Measurements from ENCODE around the gene SCN4A.

The SCN4A gene

DNA sequence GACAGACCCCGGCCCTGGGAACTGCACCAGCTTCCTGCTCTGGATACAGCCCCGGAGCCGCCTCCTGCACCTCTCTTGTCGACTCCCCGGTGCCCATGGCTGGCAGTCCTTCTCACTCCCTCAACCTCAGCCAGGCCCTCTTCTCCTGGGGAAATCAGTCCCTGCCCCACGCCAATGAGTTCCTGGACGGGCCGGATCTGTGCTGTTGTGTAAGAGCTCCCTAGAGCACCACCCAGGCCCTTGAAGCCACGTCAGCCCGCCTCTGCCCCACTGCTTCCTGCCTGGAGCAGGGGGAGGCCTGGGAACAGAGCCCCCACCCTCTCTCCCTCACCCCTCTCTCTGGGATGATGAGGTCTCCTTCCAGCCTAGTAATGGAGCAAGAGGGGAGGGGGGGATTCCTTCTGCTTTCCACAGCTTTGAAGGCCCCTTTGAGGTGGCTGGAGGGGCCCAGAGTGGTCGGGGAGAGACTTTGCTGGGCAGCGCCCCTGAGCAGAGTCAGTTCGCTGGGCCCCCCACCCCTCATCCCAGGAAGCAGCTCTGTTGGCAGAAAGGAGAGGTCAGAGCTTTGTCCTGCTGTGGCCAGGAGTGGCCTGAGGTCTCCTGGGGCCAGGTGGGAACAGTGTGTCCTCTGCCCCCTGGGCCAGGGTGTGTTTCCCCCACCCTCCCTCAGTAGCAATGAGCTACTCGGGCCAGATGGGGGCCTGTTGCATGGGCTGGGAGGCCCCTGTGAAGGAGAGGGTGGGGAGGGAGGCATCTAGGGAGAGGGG, 29.2 kb upstream of the SCN4A start:
- FAIRE-seq: no peak

DNA sequence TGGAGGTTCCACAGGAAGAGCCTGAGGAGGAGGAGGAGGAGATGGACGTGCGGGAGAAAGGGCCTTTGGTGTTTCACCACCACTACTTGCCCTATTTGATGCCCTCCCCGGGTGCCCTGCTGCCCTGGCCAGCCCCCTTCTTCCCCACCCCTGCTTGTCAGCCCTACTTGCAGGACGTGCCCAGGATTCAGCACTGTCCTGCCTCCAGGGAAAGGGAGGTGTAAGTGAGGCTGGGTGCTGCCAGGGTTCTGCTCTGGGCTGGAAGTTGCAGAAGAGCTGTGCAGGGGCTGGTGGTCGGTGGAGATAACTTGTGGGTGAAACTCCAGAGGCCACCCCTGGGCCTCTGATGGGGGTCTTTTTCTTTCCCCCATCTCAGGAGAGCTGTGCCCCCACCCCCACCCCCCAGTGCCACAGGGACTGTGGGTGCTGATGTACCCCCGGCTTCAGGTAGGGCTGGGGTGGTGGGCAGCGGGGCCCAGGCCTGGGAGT, 28.4 kb upstream of the SCN4A start:
- no peak for FAIRE-seq

DNA sequence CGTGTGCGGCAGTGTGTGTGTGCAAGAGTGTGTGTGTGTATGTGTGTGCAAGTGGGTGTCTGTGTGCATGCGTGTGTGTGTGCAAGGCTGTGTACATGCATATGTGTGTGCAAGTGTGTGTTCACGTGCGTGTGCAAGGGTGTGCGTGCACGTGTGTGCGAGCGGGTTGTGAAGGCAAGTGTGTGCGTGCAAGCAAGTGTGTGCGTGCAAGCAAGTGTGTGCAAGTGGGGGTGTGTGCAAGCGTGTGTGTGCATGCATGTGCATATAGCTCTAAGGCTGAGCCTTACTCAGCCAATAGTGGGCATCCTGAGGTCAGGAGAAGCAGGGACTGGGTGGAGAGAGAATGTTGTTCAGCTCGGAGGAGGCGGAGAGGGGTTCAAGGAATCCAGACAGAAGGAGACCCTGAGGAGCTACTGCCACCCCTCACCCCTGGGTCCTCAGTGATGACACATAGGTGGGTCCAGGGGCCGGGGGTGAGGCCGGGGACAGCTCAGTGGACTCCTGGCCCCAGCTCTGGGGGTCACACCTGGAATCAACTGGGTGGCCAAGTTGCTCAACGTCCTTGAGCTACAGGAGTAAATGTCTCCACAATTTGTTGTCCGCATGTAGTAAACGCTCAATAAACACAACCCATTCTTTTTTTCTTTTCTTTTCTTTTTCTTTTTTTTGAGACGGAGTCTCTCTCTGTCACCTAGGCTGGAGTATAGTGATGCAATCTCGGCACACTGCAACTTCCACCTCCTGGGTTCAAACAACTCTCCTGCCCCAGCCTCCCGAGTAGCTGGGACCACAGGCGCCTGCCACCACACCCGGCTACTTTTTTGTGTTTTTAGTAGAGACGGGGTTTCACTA, 27.2 kb upstream of the SCN4A start:
- no peak for FAIRE-seq

DNA sequence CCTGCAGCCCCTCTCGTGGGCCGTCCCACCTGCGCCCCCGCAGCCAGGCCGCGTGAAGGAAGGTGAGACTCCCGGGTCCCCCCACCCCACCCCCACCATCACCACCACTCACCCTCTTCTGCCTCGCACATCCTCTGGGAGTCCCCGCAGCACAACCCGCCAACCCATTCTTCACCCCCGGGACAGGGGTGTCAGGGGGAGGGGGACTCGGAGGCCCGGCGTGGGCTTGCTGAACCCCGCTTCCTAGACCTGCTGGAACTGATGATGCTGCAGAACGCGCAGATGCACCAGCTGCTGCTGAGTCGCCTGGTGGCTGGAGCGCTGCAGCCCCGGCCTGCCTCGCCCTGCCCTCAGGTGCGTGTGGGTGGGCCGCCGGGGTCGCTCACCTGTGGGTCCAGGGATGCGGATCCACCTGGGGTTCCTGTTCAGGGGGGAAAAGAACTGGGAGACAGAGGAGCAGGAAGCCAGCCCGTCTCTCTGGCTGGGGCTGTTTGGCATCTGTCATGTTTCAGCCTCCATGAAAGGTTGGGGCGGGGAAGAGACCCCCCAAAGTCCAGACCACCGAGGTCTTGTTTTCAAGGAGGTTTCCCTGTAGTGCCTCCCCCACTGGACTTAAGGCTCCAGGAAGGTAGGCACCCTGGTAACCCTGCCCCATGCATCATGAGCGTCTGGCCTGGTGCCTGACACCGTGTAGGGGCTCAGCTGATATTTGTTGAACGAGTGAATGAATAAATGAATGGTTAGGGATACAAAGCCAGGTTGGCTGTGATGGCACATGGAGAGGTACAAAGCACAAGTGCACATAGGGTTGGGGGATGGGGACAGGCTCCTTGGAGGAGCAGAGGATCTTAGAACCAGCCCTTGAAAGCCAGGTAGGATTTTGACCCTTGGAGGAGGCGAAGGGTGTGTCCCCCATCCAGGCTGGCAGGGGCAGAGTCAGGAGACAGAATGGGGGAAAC, 26.3 kb upstream of the SCN4A start:
- no peak for FAIRE-seq

GRCh38 chr17:63998050-63998720, 25.5 kb upstream of the SCN4A start, which contains the start of gene PRR29:
TSS of gene PRR29 (plus strand) at chr17:63998351. CDS start at chr17:63998365, 14 bp downstream.
- FAIRE-seq: no peak

DNA sequence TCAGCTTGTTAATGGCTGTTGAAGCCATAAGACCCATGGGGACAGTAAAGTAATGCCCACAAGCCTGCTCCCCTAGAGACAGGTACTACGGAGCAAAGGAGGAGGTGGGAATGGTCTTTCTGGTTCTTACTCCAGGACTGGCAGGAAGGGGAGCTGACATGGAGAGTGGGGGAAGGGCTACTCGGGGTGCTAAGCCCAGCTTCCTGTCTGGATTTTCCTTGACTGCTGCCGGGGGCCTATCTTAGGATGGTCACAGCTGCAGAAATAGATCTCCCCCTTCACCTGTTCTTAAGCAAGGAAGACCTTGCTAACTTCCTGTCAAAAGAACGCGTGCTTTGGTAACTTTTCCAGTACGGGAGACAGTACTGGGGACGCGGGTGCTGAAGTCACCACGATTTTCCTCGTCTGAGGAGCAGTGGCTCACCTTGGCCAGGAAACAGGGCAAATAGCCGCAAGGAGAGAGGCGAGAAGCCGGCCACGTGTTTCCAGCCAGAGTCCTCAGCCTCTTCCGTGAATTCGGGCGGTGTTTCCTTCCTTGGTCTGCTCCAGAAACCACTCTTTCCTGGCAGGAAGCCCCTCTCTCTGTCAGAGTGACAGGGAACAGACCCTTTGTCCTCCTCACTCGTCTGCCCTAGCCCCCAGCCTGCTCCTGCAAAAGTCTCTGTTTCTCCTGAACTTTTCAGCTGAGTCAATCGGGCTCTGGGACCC, 24.8 kb upstream of the SCN4A start:
- no peak for FAIRE-seq

- FAIRE-seq: no peak
Observed at GRCh38 chr17:63996430-63997182, 23.9 kb upstream of the SCN4A start.

DNA sequence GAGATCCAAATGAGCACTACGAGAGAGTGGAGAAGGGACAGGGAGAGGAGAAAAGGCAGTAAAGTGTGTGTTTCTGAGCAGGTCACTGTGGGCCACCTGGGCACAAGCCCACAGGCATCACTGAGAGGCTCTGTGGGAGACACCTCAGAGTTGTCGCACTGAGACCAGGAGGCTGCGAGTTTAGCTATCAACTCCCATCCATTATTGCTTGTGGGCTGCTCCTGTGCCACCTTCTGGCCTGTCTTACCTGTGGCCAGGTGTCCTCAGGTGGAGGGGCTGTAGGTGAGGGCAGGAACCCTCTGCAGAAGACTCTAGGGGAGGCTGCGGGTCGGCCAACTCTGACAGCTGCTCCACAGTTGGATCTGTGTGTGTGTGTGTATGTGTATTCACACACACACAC, 22.9 kb upstream of the SCN4A start:
- no peak for FAIRE-seq

- no peak for FAIRE-seq
Observed at GRCh38 chr17:63993368-63993985, 20.8 kb upstream of the SCN4A start.

DNA sequence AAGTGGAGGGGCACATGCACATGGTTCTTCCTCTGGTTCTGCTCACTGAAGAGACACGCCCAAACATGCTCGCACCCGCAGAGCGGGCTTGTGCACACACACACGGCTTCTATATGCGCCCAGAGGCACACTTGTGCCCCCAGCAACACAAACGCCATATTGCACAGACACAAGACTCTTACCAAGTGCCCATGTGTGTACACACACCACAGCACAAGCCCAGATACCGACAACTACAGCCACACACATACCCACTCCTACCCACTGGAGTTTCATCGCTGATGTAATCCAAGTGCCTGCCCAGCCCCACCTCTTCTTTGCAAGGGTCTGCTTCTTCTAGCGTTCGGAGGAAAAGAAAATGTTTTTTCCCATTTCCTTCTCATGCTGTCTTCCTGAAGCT, 18.9 kb upstream of the SCN4A start:
- no peak for FAIRE-seq

DNA sequence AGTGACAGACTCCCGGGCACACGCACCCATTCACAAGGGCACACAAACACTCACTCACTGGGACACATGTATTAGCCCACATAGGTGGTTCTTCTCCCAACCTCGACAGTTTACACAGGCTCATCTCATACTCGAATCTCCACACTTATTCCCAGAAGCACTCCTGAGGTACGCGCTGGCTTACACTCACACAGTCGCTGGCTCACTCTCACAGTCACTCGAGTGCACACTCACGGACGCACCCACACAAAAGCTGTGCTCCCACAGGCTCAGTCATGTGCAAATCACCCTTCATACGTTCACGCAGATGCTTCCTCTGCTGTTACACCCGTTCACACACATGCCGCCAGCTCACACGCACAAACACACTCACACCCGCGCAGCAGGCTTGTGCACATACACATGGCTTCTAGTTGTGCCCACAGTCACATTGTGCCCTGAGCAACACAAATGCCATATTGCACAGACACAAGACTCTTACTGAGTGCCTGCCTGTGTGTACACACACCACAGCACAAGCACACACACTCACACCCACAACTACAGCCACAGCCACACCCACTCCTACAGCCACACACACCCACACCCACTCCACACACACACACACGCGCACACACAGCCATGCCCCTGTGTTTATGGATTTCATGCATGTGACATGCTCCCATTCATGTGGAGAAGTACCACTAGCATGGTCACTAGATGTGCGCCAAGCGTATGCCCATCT, 17.1 kb upstream of the SCN4A start:
- FAIRE-seq: no peak

GRCh38 chr17:63988741-63989621, 16.3 kb upstream of the SCN4A start:
- no peak for FAIRE-seq

- FAIRE-seq: no peak
Observed at GRCh38 chr17:63988127-63988478, 15.4 kb upstream of the SCN4A start.

DNA sequence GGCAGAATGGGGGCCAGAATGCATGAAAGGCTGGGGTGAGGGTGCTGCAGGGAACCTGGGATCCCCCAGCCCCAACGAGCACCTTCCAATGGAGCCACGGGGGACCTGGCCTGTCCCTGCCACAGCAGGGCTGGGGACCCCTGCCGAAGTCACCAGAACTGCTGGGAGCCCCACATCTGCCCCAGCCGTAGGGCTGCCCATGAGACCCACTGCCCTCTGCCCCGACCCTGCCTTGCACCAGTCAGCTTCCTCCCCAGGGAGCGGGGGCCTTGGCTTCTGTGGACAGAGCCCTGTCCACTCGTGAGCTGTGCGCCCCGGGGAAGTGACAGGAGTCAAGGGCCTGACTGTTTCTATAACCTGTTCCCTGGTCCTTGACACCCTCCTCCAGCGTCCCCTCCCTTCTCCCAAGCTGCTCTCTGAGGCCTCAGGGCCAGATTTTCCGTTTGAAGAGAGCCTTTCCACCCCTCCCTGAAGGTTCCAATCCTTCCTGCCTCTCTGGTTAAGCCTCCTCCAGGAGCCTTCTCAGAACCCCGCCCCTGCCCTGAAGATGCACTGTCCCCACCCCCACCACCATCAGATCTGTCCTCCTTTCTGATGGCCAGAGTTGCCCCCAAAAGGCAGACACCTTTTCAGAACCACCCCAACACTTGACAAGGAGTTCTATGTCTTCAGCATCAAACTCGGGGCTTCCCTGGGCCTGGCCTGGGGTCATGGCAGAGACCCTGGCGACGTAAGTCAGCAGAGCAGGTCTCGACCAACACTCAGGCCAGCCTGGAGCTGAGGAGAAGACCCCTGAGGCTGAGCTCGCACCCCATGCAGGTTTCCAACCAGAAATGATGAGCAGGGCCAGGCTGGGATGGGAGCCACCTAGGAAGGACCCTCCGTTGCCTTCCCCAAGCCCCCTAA, 14.8 kb upstream of the SCN4A start:
- FAIRE-seq: no peak

DNA sequence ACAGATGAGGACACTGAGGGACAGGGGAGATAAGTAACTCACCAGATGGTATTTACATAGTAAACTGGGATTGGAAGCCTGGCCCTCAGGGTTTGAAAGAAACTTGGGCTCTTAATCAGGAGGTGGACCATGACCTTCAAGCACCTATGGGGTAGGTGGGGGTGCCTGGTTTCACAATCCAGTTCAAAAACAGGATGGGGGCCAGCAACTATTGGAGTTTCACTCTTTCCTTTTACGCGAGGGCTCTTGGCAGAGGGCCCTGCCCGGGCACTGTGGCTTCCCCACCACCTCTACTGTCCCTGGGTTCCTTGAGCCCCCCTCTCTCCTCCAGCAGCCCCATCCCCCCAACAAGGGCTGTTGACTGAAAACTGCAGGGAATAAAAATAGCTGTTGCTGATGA, 14.1 kb upstream of the SCN4A start:
- no peak for FAIRE-seq

- FAIRE-seq: no peak
Observed at GRCh38 chr17:63985387-63986140, 12.8 kb upstream of the SCN4A start.
